DND-41 (cell line): ENCODE results near the gene CDYL2.

Experiments
- ATAC-seq: fragments of 200-7000 bp; cut with Tn5 transposase; 3 replicates; pipeline ENCODE4 v1.9.1; 2021; ENCODE audit warnings: low read depth; ENCODE audit not compliant: insufficient read depth
- DNase-seq: peaks from one replicate; pipeline ENCODE4 v3.0.0-alpha.2; 2020
- H2AFZ ChIP-seq: 2 replicates; pipeline ENCODE4 v1.6.0; 2012; ENCODE audit warnings: low read depth, low read length
- H3K27ac ChIP-seq: 2 replicates; pipeline ENCODE4 v1.5.1; 2012; ENCODE audit warnings: low read length, inconsistent platforms
- H3K27me3 ChIP-seq: fragments of 200-600 bp; sonication (generic); 2 replicates; pipeline ENCODE4 v1.6.0; 2012; ENCODE audit warnings: low read length, mild to moderate bottlenecking, inconsistent platforms; ENCODE audit not compliant: insufficient read depth, poor library complexity
- H3K36me3 ChIP-seq: 2 replicates; pipeline ENCODE4 v1.5.1; 2012; ENCODE audit warnings: low read length, inconsistent platforms; ENCODE audit not compliant: insufficient read depth
- H3K4me1 ChIP-seq: 2 replicates; pipeline ENCODE4 v1.5.1; 2012; ENCODE audit warnings: mild to moderate bottlenecking, low read length; ENCODE audit not compliant: insufficient read depth
- H3K4me2 ChIP-seq: 2 replicates; pipeline ENCODE4 v1.6.0; 2012; ENCODE audit warnings: mild to moderate bottlenecking, moderate library complexity, low read length, inconsistent platforms; ENCODE audit not compliant: insufficient read depth
- H3K4me3 ChIP-seq, 2 experiments: fragments of 200-600 bp in 1 of 2; shearing (Covaris generic) in 1 of 2; 2 replicates each; pipeline ENCODE4 v1.5.1; 2012 to 2016; ENCODE audit warnings: inconsistent platforms in 2 of 2, low read length in 2 of 2, mild to moderate bottlenecking in 2 of 2, low read depth in 1 of 2, moderate library complexity in 1 of 2
- H3K79me2 ChIP-seq: 2 replicates; pipeline ENCODE4 v1.6.0; 2012; ENCODE audit warnings: low read length, inconsistent platforms; ENCODE audit not compliant: insufficient read depth
- H3K9ac ChIP-seq: 2 replicates; pipeline ENCODE4 v1.6.0; 2012; ENCODE audit warnings: low read depth, mild to moderate bottlenecking, inconsistent platforms, low read length, moderate library complexity
- H3K9me3 ChIP-seq: 2 replicates; pipeline ENCODE4 v1.5.1; 2012; ENCODE audit warnings: low read length, moderate library complexity, mild to moderate bottlenecking, inconsistent platforms; ENCODE audit not compliant: insufficient read depth, severe bottlenecking
- H4K20me1 ChIP-seq: 2 replicates; pipeline ENCODE4 v1.6.0; 2012; ENCODE audit warnings: low read length; ENCODE audit not compliant: insufficient read depth
- CTCF ChIP-seq: IDR thresholded peaks from 2 replicates; pipeline ENCODE4 v1.5.1; 2012; ENCODE audit warnings: borderline replicate concordance, low read length, moderate library complexity, mild to moderate bottlenecking; ENCODE audit not compliant: poor library complexity, severe bottlenecking; ENCODE audit errors: extremely low read depth
- EZH2 ChIP-seq: IDR thresholded peaks from 3 replicates; pipeline ENCODE4 v1.6.1; 2012; ENCODE audit warnings: borderline replicate concordance, low read depth, mild to moderate bottlenecking, moderate library complexity, low read length, inconsistent platforms; ENCODE audit not compliant: severe bottlenecking

CDYL2 gene

GRCh38 chr16:80802902-80803301 is 1.5 kb downstream of the CDYL2 start:
- no peak overlapping the region for H3K27ac ChIP-seq
- no peaks in the 10 kb centered on the region for H3K79me2 ChIP-seq
- no peaks in the 10 kb centered on the region for H4K20me1 ChIP-seq
- TF ChIP-seq EZH2 (no peak), CTCF (no peak)
- no peaks in the 10 kb centered on the region for H3K36me3 ChIP-seq
- no peaks in the 10 kb centered on the region for H3K4me1 ChIP-seq
- no peak overlapping the region for H3K4me2 ChIP-seq
- no peak overlapping the region for H2AFZ ChIP-seq
- H3K9me3 ChIP-seq: no peaks in the 10 kb centered on the region
- no peaks in the 10 kb centered on the region for H3K27me3 ChIP-seq
- ATAC-seq: no peak
- DNase-seq: no peak
- no peak overlapping the region for H3K4me3 ChIP-seq
- no peak overlapping the region for H3K9ac ChIP-seq

- no peak for ATAC-seq
- H3K79me2 ChIP-seq: no peaks in the 10 kb centered on the region
- no peak overlapping the region for H3K4me2 ChIP-seq
These were observed 2.3 kb downstream of the CDYL2 start for GRCh38 chr16:80802138-80802537.

GRCh38 chr16:80794071-80794470 is 10.3 kb downstream of the CDYL2 start:
- Histone ChIP-seq H3K9ac (no peak overlapping the region), H3K27ac (no peak overlapping the region), H3K4me2 (no peak overlapping the region), H2AFZ (no peak overlapping the region), H3K79me2 (no peaks in the 10 kb centered on the region), H4K20me1 (no peaks in the 10 kb centered on the region), H3K4me1 (no peaks in the 10 kb centered on the region), H3K36me3 (no peaks in the 10 kb centered on the region), H3K4me3 (no peak overlapping the region), H3K9me3 (no peaks in the 10 kb centered on the region), H3K27me3 (peaks cover 3% of the 10 kb centered on the region)
- DNase-seq: no peak
- no peak for TF ChIP-seq CTCF
- no peak for TF ChIP-seq EZH2
- no peak for ATAC-seq

More at GRCh38 chr16:80802138-80802537, 2.3 kb downstream of the CDYL2 start:
- Histone ChIP-seq H3K36me3 (no peaks in the 10 kb centered on the region), H4K20me1 (no peaks in the 10 kb centered on the region), H3K27ac (no peak overlapping the region), H3K9ac (no peak overlapping the region), H2AFZ (no peak overlapping the region), H3K4me3 (no peak overlapping the region), H3K27me3 (no peaks in the 10 kb centered on the region), H3K9me3 (no peaks in the 10 kb centered on the region), H3K4me1 (no peaks in the 10 kb centered on the region)
- TF ChIP-seq CTCF (no peak), EZH2 (no peak)
- DNase-seq: no peak

DNA sequence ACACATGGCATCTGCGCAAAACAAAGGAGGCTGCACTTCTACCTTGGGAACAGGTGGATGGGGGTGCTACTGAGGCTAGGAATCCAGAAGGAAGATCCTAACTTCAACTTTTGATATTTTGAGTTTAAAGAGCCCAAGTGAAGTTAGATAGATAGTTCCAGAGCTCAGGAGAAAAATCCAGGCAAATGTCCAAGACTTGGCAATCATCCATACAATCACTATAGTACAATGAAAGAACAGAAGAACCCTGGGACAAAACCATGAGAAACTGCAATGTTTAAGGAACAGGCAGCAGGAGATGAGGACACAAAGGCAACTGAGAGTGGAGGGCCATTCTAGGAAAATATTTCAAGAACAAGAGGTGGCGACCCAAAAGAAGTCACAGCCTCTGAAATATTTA is 12.4 kb downstream of the CDYL2 start:
- no peak for ATAC-seq
- H2AFZ ChIP-seq: no peak overlapping the region

More for the DNA sequence above, 12.4 kb downstream of the CDYL2 start:
- Histone ChIP-seq H3K4me2 (no peak overlapping the region), H3K36me3 (no peaks in the 10 kb centered on the region), H3K4me1 (no peaks in the 10 kb centered on the region), H4K20me1 (no peaks in the 10 kb centered on the region), H3K27me3 (peaks cover 3% of the 10 kb centered on the region), H3K79me2 (no peaks in the 10 kb centered on the region), H3K27ac (no peak overlapping the region), H3K9ac (no peak overlapping the region), H3K4me3 (no peak overlapping the region), H3K9me3 (no peaks in the 10 kb centered on the region)
- no peak for DNase-seq
- TF ChIP-seq CTCF (no peak), EZH2 (no peak)
